T-helper 2 cell treated with Interferon-gamma antibody and Interleukin-4, amounts not matched to agents 5 μg/mL and 100 μg/mL, for 36 hours (primary cell): ENCODE measurements around the gene TRAP1.
"Not testable (repeated sequence)": the region's sequence is repeated elsewhere in the genome, so short reads cannot be mapped to it uniquely, and the experiment has no call there.

Experiments
- DNase-seq: peaks from one replicate; pipeline ENCODE4 v3.0.0; 2021; ENCODE audit warnings: low spot score
- H3K27ac Mint-ChIP-seq: one replicate; pipeline ENCODE4 v1.8.0; 2021; ENCODE audit warnings: mild to moderate bottlenecking, mixed read lengths
- H3K27me3 Mint-ChIP-seq: one replicate; pipeline ENCODE4 v1.8.0; 2021; ENCODE audit warnings: low read depth, mixed read lengths
- H3K36me3 Mint-ChIP-seq: one replicate; pipeline ENCODE4 v1.8.0; 2021; ENCODE audit warnings: low read depth, mixed read lengths
- H3K4me1 Mint-ChIP-seq: one replicate; pipeline ENCODE4 v1.8.0; 2021; ENCODE audit warnings: low read depth, mixed read lengths
- H3K4me3 Mint-ChIP-seq: one replicate; pipeline ENCODE4 v1.8.0; 2022; ENCODE audit warnings: mild to moderate bottlenecking, moderate library complexity, mixed read lengths
- H3K9me3 Mint-ChIP-seq: one replicate; pipeline ENCODE4 v1.8.0; 2021; ENCODE audit warnings: mixed read lengths

Gene TRAP1

GRCh38 chr16:3664187-3664896 lies 53.0 kb downstream of the TRAP1 start:
- Mint-ChIP-seq H3K9me3 (no peaks in the 10 kb centered on the region), H3K27ac (peak overlapping the region; percentile 2), H3K27me3 (no peaks in the 10 kb centered on the region), H3K4me1 (peaks cover 33% of the 10 kb centered on the region), H3K36me3 (peaks cover 43% of the 10 kb centered on the region), H3K4me3 (no peak overlapping the region)
- no peak for DNase-seq

GRCh38 chr16:3662601-3663000 lies 54.7 kb downstream of the TRAP1 start:
- Mint-ChIP-seq H3K9me3 (no peaks in the 10 kb centered on the region), H3K27ac (no peak overlapping the region), H3K27me3 (no peaks in the 10 kb centered on the region), H3K36me3 (peaks cover 44% of the 10 kb centered on the region), H3K4me3 (no peak overlapping the region), H3K4me1 (peaks cover 28% of the 10 kb centered on the region)
- no peak for DNase-seq

- Mint-ChIP-seq H3K27ac (no peak overlapping the region), H3K27me3 (no peaks in the 10 kb centered on the region), H3K9me3 (no peaks in the 10 kb centered on the region), H3K4me3 (no peak overlapping the region), H3K36me3 (peaks cover 46% of the 10 kb centered on the region), H3K4me1 (peaks cover 28% of the 10 kb centered on the region)
- DNase-seq, result no peak
Observed at GRCh38 chr16:3661922-3662321, 55.4 kb downstream of the TRAP1 start.

GRCh38 chr16:3661311-3661710 lies 56.0 kb downstream of the TRAP1 start:
- H3K4me3 Mint-ChIP-seq, result no peak overlapping the region
- no peak overlapping the region for H3K27ac Mint-ChIP-seq
- H3K27me3 Mint-ChIP-seq, result no peaks in the 10 kb centered on the region
- H3K9me3 Mint-ChIP-seq, result no peaks in the 10 kb centered on the region
- peaks cover 45% of the 10 kb centered on the region for H3K36me3 Mint-ChIP-seq
- no peak for DNase-seq
- peaks cover 24% of the 10 kb centered on the region for H3K4me1 Mint-ChIP-seq

GRCh38 chr16:3659251-3659650 lies 58.1 kb downstream of the TRAP1 start:
- Mint-ChIP-seq H3K9me3 (no peaks in the 10 kb centered on the region), H3K27me3 (no peaks in the 10 kb centered on the region), H3K36me3 (peaks cover 39% of the 10 kb centered on the region), H3K27ac (peak overlapping the region; percentile 18), H3K4me3 (no peak overlapping the region), H3K4me1 (peaks cover 9% of the 10 kb centered on the region)
- DNase-seq, result no peak

- no peaks in the 10 kb centered on the region for H3K27me3 Mint-ChIP-seq
- H3K27ac Mint-ChIP-seq, result no peak overlapping the region
- H3K9me3 Mint-ChIP-seq, result no peaks in the 10 kb centered on the region
- H3K36me3 Mint-ChIP-seq, result peaks cover 37% of the 10 kb centered on the region
- H3K4me3 Mint-ChIP-seq, result no peak overlapping the region
- H3K4me1 Mint-ChIP-seq, result peaks cover 12% of the 10 kb centered on the region
- DNase-seq, result no peak
Observed at GRCh38 chr16:3656491-3657468, 60.5 kb downstream of the TRAP1 start.

GRCh38 chr16:3656160-3656490 lies 61.2 kb downstream of the TRAP1 start:
- H3K4me3 Mint-ChIP-seq, H3K27ac Mint-ChIP-seq, H3K9me3 Mint-ChIP-seq, H3K27me3 Mint-ChIP-seq, DNase-seq: not testable (repeated sequence)
- Mint-ChIP-seq H3K4me1 (peaks cover 12% of the 10 kb centered on the region), H3K36me3 (peaks cover 40% of the 10 kb centered on the region)

GRCh38 chr16:3655396-3656159 lies 61.7 kb downstream of the TRAP1 start:
- Mint-ChIP-seq H3K36me3 (peaks cover 37% of the 10 kb centered on the region), H3K27ac (no peak overlapping the region), H3K4me3 (no peak overlapping the region), H3K4me1 (peaks cover 12% of the 10 kb centered on the region), H3K27me3 (no peaks in the 10 kb centered on the region), H3K9me3 (no peaks in the 10 kb centered on the region)
- no peak for DNase-seq

- no peak for DNase-seq
- no peaks in the 10 kb centered on the region for H3K9me3 Mint-ChIP-seq
- no peaks in the 10 kb centered on the region for H3K27me3 Mint-ChIP-seq
- H3K36me3 Mint-ChIP-seq, result peaks cover 37% of the 10 kb centered on the region
- H3K27ac Mint-ChIP-seq, result no peak overlapping the region
- H3K4me1 Mint-ChIP-seq, result peaks cover 12% of the 10 kb centered on the region
- no peak overlapping the region for H3K4me3 Mint-ChIP-seq
Observed at GRCh38 chr16:3655030-3655395, 62.3 kb downstream of the TRAP1 start.

GRCh38 chr16:3654249-3654991 lies 62.9 kb downstream of the TRAP1 start, which contains the start of gene DNASE1:
DNASE1 (plus strand) TSS chr16:3654691; CDS start chr16:3655374, 683 bp downstream.
- Mint-ChIP-seq H3K27ac (no peak within 1 kb of the TSS), H3K36me3 (peaks cover 37% of the 10 kb centered on the region), H3K27me3 (no peaks in the 10 kb centered on the region), H3K4me1 (peaks cover 9% of the 10 kb centered on the region), H3K9me3 (no peaks in the 10 kb centered on the region), H3K4me3 (no peak within 1 kb of the TSS)
- peak; percentile 42 for DNase-seq

- Mint-ChIP-seq H3K27me3 (no peaks in the 10 kb centered on the region), H3K27ac (no peak overlapping the region), H3K36me3 (peaks cover 27% of the 10 kb centered on the region), H3K4me1 (peaks cover 3% of the 10 kb centered on the region), H3K4me3 (no peak overlapping the region), H3K9me3 (no peaks in the 10 kb centered on the region)
- no peak for DNase-seq
Observed at GRCh38 chr16:3652373-3653195, 64.7 kb downstream of the TRAP1 start.

- H3K27ac Mint-ChIP-seq, result peak overlapping the region; percentile 45
- no peaks in the 10 kb centered on the region for H3K27me3 Mint-ChIP-seq
- H3K4me3 Mint-ChIP-seq, result no peak overlapping the region
- peaks cover 3% of the 10 kb centered on the region for H3K4me1 Mint-ChIP-seq
- no peak for DNase-seq
- no peaks in the 10 kb centered on the region for H3K9me3 Mint-ChIP-seq
- H3K36me3 Mint-ChIP-seq, result peaks cover 21% of the 10 kb centered on the region
Observed at GRCh38 chr16:3651461-3652372, 65.6 kb downstream of the TRAP1 start.
